Coronary artery (tissue), 2 donors: ENCODE measurements around the gene FAM118A.

Experiments used
- DNase-seq: peaks from one replicate; pipeline ENCODE4 v3.0.0-alpha.2; 2017; ENCODE audit warnings: low spot score
- H3K27ac ChIP-seq, 2 donors: fragments of 200-600 bp; sonication (generic); one replicate each; pipeline ENCODE4 v1.5.1; 2016 to 2019
- H3K4me3 ChIP-seq: fragments of 200-600 bp; sonication (generic); 2 replicates; pipeline ENCODE4 v1.5.1; 2016; ENCODE audit warnings: mild to moderate bottlenecking, moderate library complexity
- CTCF ChIP-seq: fragments of 200-600 bp; sonication (generic); IDR thresholded peaks from one replicate; pipeline ENCODE4 v1.5.1; 2019; ENCODE audit warnings: antibody characterized with exemption

FAM118A gene

DNA sequence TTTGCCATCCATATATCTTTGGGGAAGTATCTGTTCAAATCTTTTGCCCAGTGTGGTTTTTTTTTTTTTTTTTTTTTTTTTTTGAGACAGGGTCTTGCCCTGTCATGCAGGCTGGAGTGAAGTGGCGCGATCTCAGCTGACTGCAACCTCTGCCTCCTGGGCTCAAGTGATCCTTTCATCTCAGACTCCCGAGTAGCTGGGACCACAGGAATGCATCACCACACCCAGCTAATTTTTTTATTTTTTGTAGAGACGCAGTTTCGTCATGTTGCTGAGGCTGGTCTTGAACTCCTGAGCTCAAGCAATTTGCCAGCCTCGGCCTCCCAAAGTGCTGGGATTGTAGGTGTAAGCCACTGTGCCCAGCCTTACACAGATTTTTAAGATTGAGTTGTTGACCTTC lies 4.8 kb upstream of the FAM118A start:
- H3K27ac ChIP-seq = no peak overlapping the region
- no peak for TF ChIP-seq CTCF
- no peak for DNase-seq
- no peak overlapping the region for H3K4me3 ChIP-seq

GRCh38 chr22:45305456-45306075 lies 4.2 kb upstream of the FAM118A start:
- no peak for TF ChIP-seq CTCF
- Histone ChIP-seq H3K4me3 (no peak overlapping the region), H3K27ac (no peak overlapping the region)
- no peak for DNase-seq

DNA sequence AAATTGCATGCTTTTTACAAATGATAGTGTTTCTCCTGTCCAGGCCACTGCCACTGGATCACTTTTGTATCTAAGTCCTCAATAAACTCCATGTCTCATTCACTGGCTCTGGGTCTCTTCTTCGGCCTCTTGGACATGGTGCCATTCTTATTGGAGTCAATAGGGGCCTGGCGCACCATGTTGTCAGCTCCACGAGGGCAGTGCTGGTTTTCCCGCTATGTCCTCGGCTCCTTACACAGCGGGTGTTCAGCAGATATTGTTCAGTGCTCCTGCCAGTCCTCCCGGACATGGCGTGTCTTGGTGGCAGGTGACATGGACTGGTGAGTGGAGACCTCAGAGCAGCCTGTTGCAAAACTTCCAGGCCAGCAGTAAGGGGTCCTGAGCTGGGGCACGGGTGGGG lies 3.6 kb upstream of the FAM118A start:
- DNase-seq = no peak
- Histone ChIP-seq H3K4me3 (no peak overlapping the region), H3K27ac (no peak overlapping the region)
- TF ChIP-seq CTCF = no peak

GRCh38 chr22:45308391-45308956 lies 1.3 kb upstream of the FAM118A start:
- Histone ChIP-seq H3K4me3 (no peak overlapping the region), H3K27ac (no peak overlapping the region)
- DNase-seq = no peak
- no peak for TF ChIP-seq CTCF

GRCh38 chr22:45308957-45309421 lies 745 bp upstream of the FAM118A start:
- H3K4me3 ChIP-seq = peak overlapping the region; percentile 100
- DNase-seq = no peak
- TF ChIP-seq CTCF = no peak

GRCh38 chr22:45310331-45310976 lies 720 bp downstream of the FAM118A start:
- TF ChIP-seq CTCF = no peak
- Histone ChIP-seq H3K27ac (peak overlapping the region; percentile 81 to 90), H3K4me3 (peak overlapping the region; percentile 100)
- no peak for DNase-seq

More at GRCh38 chr22:45308957-45309421, 745 bp upstream of the FAM118A start:
- H3K27ac ChIP-seq = peak overlapping the region; percentile 81 to 90
